Testis (tissue), 2 donors: ENCODE measurements around the gene GPC3.

Experiments
- POLR2A ChIP-seq: fragments of 450-650 bp; IDR thresholded peaks from one replicate; pipeline ENCODE4 v1.6.1; 2017; ENCODE audit warnings: antibody characterized with exemption, mild to moderate bottlenecking, moderate library complexity
- TF ChIP-seq, protein P1 (sequence below), 3 experiments: fragments of 450-650 bp in 2 of 3; fragments of 200-600 bp in 1 of 3; sonication (generic) in 1 of 3; IDR thresholded peaks; one replicate each; pipeline ENCODE4 v1.5.1; 2016 to 2019; ENCODE audit warnings: antibody characterized with exemption in 3 of 3, mild to moderate bottlenecking in 2 of 3, moderate library complexity in 1 of 3

DNA sequence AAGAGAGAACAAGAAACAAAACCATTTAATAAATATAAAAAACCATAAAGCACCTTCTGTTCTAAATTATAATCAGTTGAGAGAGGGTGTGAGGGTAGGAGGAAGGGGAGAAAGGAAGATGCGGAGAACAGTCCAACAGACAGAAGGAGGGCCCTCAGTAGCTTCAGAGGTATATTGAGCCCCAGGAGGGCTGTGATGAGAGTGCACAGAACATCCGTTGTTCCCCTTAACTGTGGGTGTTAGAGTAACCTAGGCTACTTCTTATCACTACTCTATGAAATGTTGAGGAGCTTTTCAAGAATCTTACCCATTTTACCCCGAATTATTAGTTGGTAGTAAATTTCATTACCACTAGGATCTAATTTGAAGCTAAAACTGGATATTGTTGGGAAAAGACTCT lies 13.8 kb downstream of the GPC3 start:
- no peak for TF ChIP-seq POLR2A
- TF ChIP-seq, protein P1, sequence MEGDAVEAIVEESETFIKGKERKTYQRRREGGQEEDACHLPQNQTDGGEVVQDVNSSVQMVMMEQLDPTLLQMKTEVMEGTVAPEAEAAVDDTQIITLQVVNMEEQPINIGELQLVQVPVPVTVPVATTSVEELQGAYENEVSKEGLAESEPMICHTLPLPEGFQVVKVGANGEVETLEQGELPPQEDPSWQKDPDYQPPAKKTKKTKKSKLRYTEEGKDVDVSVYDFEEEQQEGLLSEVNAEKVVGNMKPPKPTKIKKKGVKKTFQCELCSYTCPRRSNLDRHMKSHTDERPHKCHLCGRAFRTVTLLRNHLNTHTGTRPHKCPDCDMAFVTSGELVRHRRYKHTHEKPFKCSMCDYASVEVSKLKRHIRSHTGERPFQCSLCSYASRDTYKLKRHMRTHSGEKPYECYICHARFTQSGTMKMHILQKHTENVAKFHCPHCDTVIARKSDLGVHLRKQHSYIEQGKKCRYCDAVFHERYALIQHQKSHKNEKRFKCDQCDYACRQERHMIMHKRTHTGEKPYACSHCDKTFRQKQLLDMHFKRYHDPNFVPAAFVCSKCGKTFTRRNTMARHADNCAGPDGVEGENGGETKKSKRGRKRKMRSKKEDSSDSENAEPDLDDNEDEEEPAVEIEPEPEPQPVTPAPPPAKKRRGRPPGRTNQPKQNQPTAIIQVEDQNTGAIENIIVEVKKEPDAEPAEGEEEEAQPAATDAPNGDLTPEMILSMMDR (IDR thresholded peaks at IDR 0.05), result no peak
